A549 (cell line): Measurements from ENCODE around the gene CRISPLD2. TPM values are rescaled to one million over a fixed set of nuclear protein-coding genes. Genes with fewer than 3 reads are reported as not detected.

Experiments used
- ATAC-seq, 2 experiments: fragments of 200-7000 bp in 1 of 2; fragments of >200 bp in 1 of 2; cut with Nextera tagmentation in 1 of 2; cut with Tn5 transposase in 1 of 2; 3 replicates each; pipeline versions ENCODE4 v1.8.0 to v1.9.1; 2018 to 2020; ENCODE audit warnings: mild to moderate bottlenecking in 1 of 2, moderate library complexity in 1 of 2
- CTCF ChIA-PET: fragments of 300-600 bp; sonication (Branson Sonifier 250); formaldehyde crosslinking; extraction: SDS; loops from one replicate; lab custom pipeline; 2021; ENCODE audit warnings: antibody characterized with exemption, inconsistent platforms; lab: Yijun Ruan, JAX
- POLR2A ChIA-PET: fragments of 350-600 bp; formaldehyde crosslinking; extraction: SDS; loops from one replicate; lab custom pipeline; 2021; ENCODE audit warnings: antibody characterized with exemption, inconsistent platforms; lab: Yijun Ruan, JAX
- DNase-seq, 2 experiments: peaks; one replicate each; pipeline versions ENCODE4 v3.0.0 to v3.0.0-alpha.2; 2011 to 2016; ENCODE audit warnings: low read depth in 1 of 2, low spot score in 1 of 2
- FAIRE-seq: peaks from 2 replicates; lab custom pipeline; 2011; peaks lifted over from hg19 to GRCh38; lab: Jason Lieb, UNC
- H3K27ac ChIP-seq, 2 experiments: fragments of >200 bp; sonication (Bioruptor Twin); formaldehyde crosslinking; 3 replicates each; pipeline ENCODE4 v1.5.1; 2016 to 2017
- H3K4me1 ChIP-seq: fragments of >200 bp; sonication (Bioruptor Twin); formaldehyde crosslinking; 3 replicates; pipeline ENCODE4 v1.6.1; 2016
- H3K4me2 ChIP-seq: fragments of >200 bp; sonication (Bioruptor Twin); formaldehyde crosslinking; 3 replicates; pipeline ENCODE4 v1.6.1; 2016
- H3K4me3 ChIP-seq: fragments of >200 bp; sonication (Bioruptor Twin); formaldehyde crosslinking; 3 replicates; pipeline ENCODE4 v1.5.1; 2016
- H3K9me3 ChIP-seq: fragments of >200 bp; sonication (Bioruptor Twin); formaldehyde crosslinking; 3 replicates; pipeline ENCODE4 v1.6.1; 2016
- BHLHE40 ChIP-seq: IDR thresholded peaks from 2 replicates; pipeline ENCODE4 v1.6.1; 2012; ENCODE audit warnings: low read depth, low read length, inconsistent platforms
- CEBPB ChIP-seq, 2 experiments: fragments of >200 bp in 1 of 2; sonication (Bioruptor Twin) in 1 of 2; formaldehyde crosslinking in 1 of 2; IDR thresholded peaks; 2 replicates each; pipeline ENCODE4 v1.6.1; 2012 to 2016
- CHD4 ChIP-seq: fragments of 200-600 bp; sonication (generic); IDR thresholded peaks from 2 replicates; pipeline ENCODE4 v1.6.1; 2016; ENCODE audit warnings: antibody characterized with exemption, mild to moderate bottlenecking, borderline replicate concordance
- EHMT2 ChIP-seq: fragments of 200-600 bp; sonication (generic); IDR thresholded peaks from 2 replicates; pipeline ENCODE4 v1.6.1; 2016; ENCODE audit warnings: antibody characterized with exemption, low read depth, mild to moderate bottlenecking, moderate library complexity
- FOXS1 ChIP-seq: fragments of 250-450 bp; sonication (Bioruptor Pico); IDR thresholded peaks from 2 replicates; pipeline ENCODE4 v1.5.0; 2020; ENCODE audit warnings: mild to moderate bottlenecking, moderate library complexity
- GATA3 ChIP-seq: IDR thresholded peaks from 2 replicates; pipeline ENCODE4 v1.6.1; 2012; ENCODE audit warnings: borderline replicate concordance
- HOXB5 ChIP-seq: fragments of 250-450 bp; sonication (Bioruptor Pico); IDR thresholded peaks from 2 replicates; pipeline ENCODE4 v1.5.0; 2020; ENCODE audit warnings: mild to moderate bottlenecking, moderate library complexity
- JUN ChIP-seq, 2 experiments: fragments of >200 bp; sonication (Bioruptor Twin); formaldehyde crosslinking; IDR thresholded peaks; 2 replicates in 1 of 2; 3 replicates in 1 of 2; pipeline ENCODE4 v1.6.1; 2016 to 2017
- MAFK ChIP-seq: fragments of 450-650 bp; IDR thresholded peaks from 2 replicates; pipeline ENCODE4 v1.6.1; 2014; ENCODE audit not compliant: partially characterized antibody
- MAZ ChIP-seq: fragments of 150-350 bp; IDR thresholded peaks from 2 replicates; pipeline ENCODE4 v1.6.1; 2014; ENCODE audit warnings: antibody characterized with exemption, low read depth, low read length, borderline replicate concordance
- NPAS2 ChIP-seq: fragments of 250-450 bp; sonication (Bioruptor Pico); IDR thresholded peaks from 2 replicates; pipeline ENCODE4 v1.8.0; 2022; ENCODE audit warnings: mild to moderate bottlenecking, moderate library complexity, borderline replicate concordance
- POLR2AphosphoS2 ChIP-seq: conservative IDR thresholded peaks from 2 replicates; pipeline ENCODE4 v1.6.1; 2012; ENCODE audit warnings: low read length, improper control_type of control experiment, inconsistent platforms
- RAD21 ChIP-seq, 2 experiments: fragments of >200 bp in 1 of 2; sonication (Bioruptor Twin) in 1 of 2; formaldehyde crosslinking in 1 of 2; IDR thresholded peaks in 1 of 2; conservative IDR thresholded peaks in 1 of 2; 2 replicates in 1 of 2; 3 replicates in 1 of 2; pipeline ENCODE4 v1.6.1; 2012 to 2018; ENCODE audit warnings: inconsistent platforms in 1 of 2
- RCOR1 ChIP-seq: fragments of 150-350 bp; IDR thresholded peaks from 2 replicates; pipeline ENCODE4 v1.6.1; 2014; ENCODE audit warnings: antibody characterized with exemption, low read length, low read depth
- REST ChIP-seq: fragments of 200-600 bp; sonication (generic); IDR thresholded peaks from 2 replicates; pipeline ENCODE4 v1.6.1; 2016; ENCODE audit warnings: antibody characterized with exemption, mild to moderate bottlenecking, moderate library complexity
- RFX5 ChIP-seq: fragments of 450-650 bp; IDR thresholded peaks from 2 replicates; pipeline ENCODE4 v1.7.1; 2014; ENCODE audit warnings: antibody characterized with exemption, mild to moderate bottlenecking, moderate library complexity
- ZC3H11A ChIP-seq: fragments of 450-650 bp; IDR thresholded peaks from 2 replicates; pipeline ENCODE4 v1.6.1; 2014; ENCODE audit warnings: antibody characterized with exemption, mild to moderate bottlenecking
- WGBS: methylation state at CpG from one replicate; pipeline ENCODE4 v1.1.6; 2017; ENCODE audit errors: missing lambda C conversion rate; 5-methylcytosine and 5-hydroxymethylcytosine counted together
- polyA plus RNA-seq, 4 experiments: library from polyadenylated mRNA; depleted of rRNA in 3 of 4; stranded (reverse); fragments of >200 nt; fragmentation: RNase III in 1 of 4; extraction: RNeasy Plus Mini Kit Qiagen cat#74134 plus additional on column Dnase treatment in 1 of 4; gene quantifications; 2 replicates in 3 of 4; 3 replicates in 1 of 4; pipeline ENCODE4 v1.2.3, GENCODE V29; 2011 to 2017
- TF ChIP-seq, protein P1 (sequence below): IDR thresholded peaks from 2 replicates; pipeline ENCODE4 v1.6.1; 2012
- TF ChIP-seq, protein P2 (sequence below): fragments of 150-350 bp; IDR thresholded peaks from 2 replicates; pipeline ENCODE4 v1.6.1; 2014; ENCODE audit warnings: low read depth, mild to moderate bottlenecking, low read length
- TF ChIP-seq, protein P3 (sequence below): fragments of 450-650 bp; IDR thresholded peaks from 2 replicates; pipeline ENCODE4 v1.6.1; 2014; ENCODE audit warnings: antibody characterized with exemption

CRISPLD2 gene
- polyA plus RNA-seq, 2 of the 4 experiments (the other 2 are of a cell fraction): 0.85 to 1.6 TPM

DNA sequence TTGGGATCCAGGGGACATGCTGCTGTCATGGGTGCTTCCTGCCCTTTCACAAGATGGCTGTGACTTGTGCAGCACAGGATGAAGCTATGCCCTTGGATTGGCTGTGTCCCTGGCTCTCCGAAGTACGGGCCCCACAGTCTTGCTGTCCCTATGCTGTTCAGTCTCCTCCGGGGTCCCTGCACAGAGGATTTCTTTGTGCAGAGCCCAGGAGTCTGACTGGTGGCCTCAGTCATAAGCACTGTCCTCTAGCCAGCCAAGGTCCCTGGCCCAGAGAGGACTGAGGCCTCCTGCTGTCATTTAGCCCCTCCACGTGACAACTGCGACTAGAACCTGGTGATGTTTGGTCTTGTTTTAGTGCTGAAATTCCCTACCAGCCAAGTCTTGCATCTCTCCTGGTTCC, 42.4 kb upstream of the CRISPLD2 start:
- no peak for ATAC-seq
- FAIRE-seq: no peak
- POLR2A ChIA-PET: no interaction called here

GRCh38 chr16:84778720-84779119, 41.1 kb upstream of the CRISPLD2 start:
- no peaks in the 10 kb centered on the region for H3K9me3 ChIP-seq
- no peak for FAIRE-seq
- no peaks in the 10 kb centered on the region for H3K4me1 ChIP-seq
- no peak for ATAC-seq
- ChIA-PET POLR2A (no interaction called here), CTCF (no interaction called here)
- no peak overlapping the region for H3K4me3 ChIP-seq
- H3K4me2 ChIP-seq: no peak overlapping the region
- H3K27ac ChIP-seq: no peak overlapping the region
- TF ChIP-seq RCOR1 (no peak), GATA3 (no peak), JUN (IDR thresholded peaks at IDR 0.05) (no peak), FOXS1 (CRISPR knock-in tag) (no peak), MAZ (no peak), BHLHE40 (no peak), EHMT2 (no peak), CHD4 (no peak), ZC3H11A (no peak)
- TF ChIP-seq, protein P1, sequence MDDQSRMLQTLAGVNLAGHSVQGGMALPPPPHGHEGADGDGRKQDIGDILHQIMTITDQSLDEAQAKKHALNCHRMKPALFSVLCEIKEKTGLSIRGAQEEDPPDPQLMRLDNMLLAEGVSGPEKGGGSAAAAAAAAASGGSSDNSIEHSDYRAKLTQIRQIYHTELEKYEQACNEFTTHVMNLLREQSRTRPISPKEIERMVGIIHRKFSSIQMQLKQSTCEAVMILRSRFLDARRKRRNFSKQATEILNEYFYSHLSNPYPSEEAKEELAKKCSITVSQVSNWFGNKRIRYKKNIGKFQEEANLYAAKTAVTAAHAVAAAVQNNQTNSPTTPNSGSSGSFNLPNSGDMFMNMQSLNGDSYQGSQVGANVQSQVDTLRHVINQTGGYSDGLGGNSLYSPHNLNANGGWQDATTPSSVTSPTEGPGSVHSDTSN: no peak
- TF ChIP-seq, protein P2, sequence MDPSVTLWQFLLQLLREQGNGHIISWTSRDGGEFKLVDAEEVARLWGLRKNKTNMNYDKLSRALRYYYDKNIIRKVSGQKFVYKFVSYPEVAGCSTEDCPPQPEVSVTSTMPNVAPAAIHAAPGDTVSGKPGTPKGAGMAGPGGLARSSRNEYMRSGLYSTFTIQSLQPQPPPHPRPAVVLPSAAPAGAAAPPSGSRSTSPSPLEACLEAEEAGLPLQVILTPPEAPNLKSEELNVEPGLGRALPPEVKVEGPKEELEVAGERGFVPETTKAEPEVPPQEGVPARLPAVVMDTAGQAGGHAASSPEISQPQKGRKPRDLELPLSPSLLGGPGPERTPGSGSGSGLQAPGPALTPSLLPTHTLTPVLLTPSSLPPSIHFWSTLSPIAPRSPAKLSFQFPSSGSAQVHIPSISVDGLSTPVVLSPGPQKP: no peak
- DNase-seq: no peak
- WGBS: 97% methylated on average over 18 of the region's 18 CpGs

More for the DNA sequence above, 42.4 kb upstream of the CRISPLD2 start:
- no peak overlapping the region for H3K27ac ChIP-seq
- TF ChIP-seq MAFK (no peak), POLR2AphosphoS2 (no peak), NPAS2 (CRISPR knock-in tag) (no peak), HOXB5 (CRISPR knock-in tag) (no peak), RAD21 (conservative IDR thresholded peaks at IDR 0.05 in 1 of 2, IDR thresholded peaks at IDR 0.05 in 1 of 2) (no peak), REST (no peak), CEBPB (IDR thresholded peaks at IDR 0.05) (no peak), RFX5 (no peak), ZC3H11A (no peak)
- TF ChIP-seq, protein P3, sequence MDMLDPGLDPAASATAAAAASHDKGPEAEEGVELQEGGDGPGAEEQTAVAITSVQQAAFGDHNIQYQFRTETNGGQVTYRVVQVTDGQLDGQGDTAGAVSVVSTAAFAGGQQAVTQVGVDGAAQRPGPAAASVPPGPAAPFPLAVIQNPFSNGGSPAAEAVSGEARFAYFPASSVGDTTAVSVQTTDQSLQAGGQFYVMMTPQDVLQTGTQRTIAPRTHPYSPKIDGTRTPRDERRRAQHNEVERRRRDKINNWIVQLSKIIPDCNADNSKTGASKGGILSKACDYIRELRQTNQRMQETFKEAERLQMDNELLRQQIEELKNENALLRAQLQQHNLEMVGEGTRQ: no peak
- TF ChIP-seq, protein P2: no peak
- TF ChIP-seq, all 56 proteins: peak for 0
- no peak for DNase-seq
- CTCF ChIA-PET: interaction anchor here (0.6 to 3.8 kb wide), 5 partner anchors 17 to 194 kb away, joined by 3 to 13 read pairs (median 3); no protein-coding TSS in a partner anchor
- H3K9me3 ChIP-seq: no peaks in the 10 kb centered on the region
- H3K4me3 ChIP-seq: no peak overlapping the region
- no peak overlapping the region for H3K4me2 ChIP-seq
- H3K4me1 ChIP-seq: no peaks in the 10 kb centered on the region
- WGBS: 97% methylated on average over 5 of the region's 5 CpGs
